K562 (cell line): ENCODE results near the gene ROBO2. TPM values are rescaled to one million over a fixed set of nuclear protein-coding genes. Genes with fewer than 3 reads are reported as not detected.

Experiments
- ATAC-seq: fragments of 200-7000 bp; cut with Tn5 transposase; 3 replicates; pipeline ENCODE4 v1.9.1; 2020; ENCODE audit warnings: moderate library complexity
- BruUV-seq: library from RNA; stranded (reverse); fragments of 400-500 nt; replicated peaks from 2 replicates; lab custom pipeline; 2021; lab: Mats Ljungman, UMichigan
- CTCF ChIA-PET: fragments of 300-600 bp; formaldehyde crosslinking; extraction: SDS; loops from one replicate; lab custom pipeline; 2021; ENCODE audit warnings: low intra/inter-chr PET ratio; lab: Yijun Ruan, JAX
- POLR2A ChIA-PET: fragments of 300-600, 350-650 bp; sonication (Branson Sonifier 250); formaldehyde crosslinking; extraction: SDS; loops from one replicate; lab custom pipeline; 2021; ENCODE audit warnings: antibody characterized with exemption, inconsistent platforms; lab: Yijun Ruan, JAX
- DNase-seq, 4 experiments: peaks; one replicate each; pipeline versions ENCODE4 v3.0.0 to v3.0.0-alpha.2; 2011 to 2018; ENCODE audit warnings: low spot score in 3 of 4, mixed read lengths in 3 of 4; ENCODE audit errors: extremely low read depth in 1 of 4
- FAIRE-seq: peaks from 2 replicates; lab custom pipeline; 2011; peaks lifted over from hg19 to GRCh38; lab: Jason Lieb, UNC
- H2AFZ ChIP-seq: 2 replicates; pipeline ENCODE4 v1.6.0; 2011; ENCODE audit warnings: low read depth, low read length, control low read depth, inconsistent platforms
- H3K27ac ChIP-seq: fragments of 200-600 bp; 3 replicates; pipeline ENCODE4 v1.8.0; 2011; ENCODE audit warnings: low read depth, mild to moderate bottlenecking, control low read depth, inconsistent platforms, low read length, moderate library complexity, mixed read lengths; ENCODE audit errors: extremely low read depth
- H3K27me3 ChIP-seq, 2 experiments: fragments of 300-600 bp in 1 of 2; 2 replicates in 1 of 2; 3 replicates in 1 of 2; pipeline versions ENCODE4 v1.6.0 to v1.8.0; 2011; ENCODE audit warnings: inconsistent platforms in 2 of 2, low read length in 2 of 2, mild to moderate bottlenecking in 1 of 2, mixed read lengths in 1 of 2, moderate library complexity in 1 of 2; ENCODE audit not compliant: control insufficient read depth in 2 of 2, insufficient read depth in 2 of 2
- H3K36me3 ChIP-seq: fragments of 300-600 bp; 3 replicates; pipeline ENCODE4 v1.8.0; 2011; ENCODE audit warnings: mild to moderate bottlenecking, low read length, inconsistent platforms; ENCODE audit not compliant: control insufficient read depth, insufficient read depth
- H3K4me1 ChIP-seq, 2 experiments: fragments of 200-600 bp in 1 of 2; replicated peaks in 1 of 2; 2 replicates in 1 of 2; 3 replicates in 1 of 2; pipeline versions ENCODE4 v1.5.1 to v1.8.0; 2011; ENCODE audit warnings: inconsistent platforms in 2 of 2, low read length in 2 of 2, mild to moderate bottlenecking in 1 of 2, mixed read lengths in 1 of 2, moderate library complexity in 1 of 2; ENCODE audit not compliant: control insufficient read depth in 2 of 2, insufficient read depth in 2 of 2
- H3K4me2 ChIP-seq: 2 replicates; pipeline ENCODE4 v1.6.1; 2011; ENCODE audit warnings: low read length, control low read depth, inconsistent platforms, mixed read lengths; ENCODE audit not compliant: insufficient read depth
- H3K4me3 ChIP-seq: fragments of 200-600 bp; sonication (generic), shearing (Covaris generic); 2 replicates; pipeline ENCODE4 v1.5.1; 2016; ENCODE audit warnings: control low read depth, inconsistent platforms
- H3K79me2 ChIP-seq: fragments of 200-600 bp; 3 replicates; pipeline ENCODE4 v1.8.0; 2011; ENCODE audit warnings: low read length, inconsistent platforms; ENCODE audit not compliant: control insufficient read depth, insufficient read depth
- H3K9ac ChIP-seq, 2 experiments: 2 replicates each; pipeline versions ENCODE4 v1.6.0 to v1.6.1; 2011; ENCODE audit warnings: low read depth in 2 of 2, low read length in 2 of 2, control low read depth in 1 of 2, inconsistent platforms in 1 of 2, mild to moderate bottlenecking in 1 of 2, mixed read lengths in 1 of 2; ENCODE audit not compliant: insufficient read depth in 1 of 2
- H3K9me1 ChIP-seq: one replicate; pipeline ENCODE4 v1.6.0; 2011; ENCODE audit warnings: inconsistent platforms, mild to moderate bottlenecking, low read length, moderate library complexity; ENCODE audit not compliant: control insufficient read depth, insufficient read depth
- H3K9me3 ChIP-seq: replicated peaks from 2 replicates; pipeline ENCODE4 v1.5.1; 2011; ENCODE audit warnings: low read depth, low read length, inconsistent platforms; ENCODE audit not compliant: control insufficient read depth, insufficient read depth
- H4K20me1 ChIP-seq: replicated peaks from 2 replicates; pipeline ENCODE4 v1.6.1; 2011; ENCODE audit warnings: low read length, inconsistent platforms, mixed read lengths; ENCODE audit not compliant: control insufficient read depth, insufficient read depth
- ARID3B ChIP-seq: fragments of 250-450 bp; sonication (Bioruptor Pico); IDR thresholded peaks from 2 replicates; pipeline ENCODE4 v1.4.0; 2020; ENCODE audit warnings: borderline replicate concordance
- ETV1 ChIP-seq: fragments of 450-650 bp; conservative IDR thresholded peaks from 2 replicates; pipeline ENCODE4 v1.6.1; 2016; ENCODE audit warnings: missing genetic modification characterization, control low read depth, low read depth, missing compliant biosample characterization
- NCOA6 ChIP-seq: fragments of 450-650 bp; IDR thresholded peaks from 2 replicates; pipeline ENCODE4 v1.6.1; 2017; ENCODE audit warnings: mild to moderate bottlenecking
- NFE2L1 ChIP-seq: fragments of 450-650 bp; IDR thresholded peaks from 2 replicates; pipeline ENCODE4 v1.6.1; 2016; ENCODE audit warnings: missing genetic modification characterization, low read depth, mild to moderate bottlenecking, missing compliant biosample characterization, moderate library complexity, borderline replicate concordance
- SMAD4 ChIP-seq: fragments of 250-450 bp; sonication (Bioruptor Pico); conservative IDR thresholded peaks from 2 replicates; pipeline ENCODE4 v1.8.0; 2021; ENCODE audit warnings: inconsistent platforms, mild to moderate bottlenecking, moderate library complexity
- SUPT5H ChIP-seq: fragments of 450-650 bp; IDR thresholded peaks from 2 replicates; pipeline ENCODE4 v1.6.1; 2016
- ZFP30 ChIP-seq: fragments of 250-450 bp; sonication (Bioruptor Pico); IDR thresholded peaks from 2 replicates; pipeline ENCODE4 v1.8.0; 2022; ENCODE audit warnings: moderate library complexity, mild to moderate bottlenecking, inconsistent platforms, borderline replicate concordance
- ZNF280B ChIP-seq: fragments of 250-450 bp; sonication (Bioruptor Pico); IDR thresholded peaks from 2 replicates; pipeline ENCODE4 v1.5.1; 2021; ENCODE audit warnings: mild to moderate bottlenecking
- ZNF318 ChIP-seq, 2 experiments: fragments of 450-650 bp; IDR thresholded peaks; 2 replicates each; pipeline ENCODE4 v1.6.1; 2016; ENCODE audit warnings: mild to moderate bottlenecking in 2 of 2, borderline replicate concordance in 1 of 2, low read depth in 1 of 2, moderate library complexity in 1 of 2
- WGBS: fragments of 100-300 bp; shearing (Covaris generic); methylation state at CpG from one replicate; pipeline ENCODE4 v1.1.6; 2016; ENCODE audit warnings: low coverage, mixed read lengths; ENCODE audit not compliant: insufficient coverage; ENCODE audit errors: missing lambda C conversion rate; 5-methylcytosine and 5-hydroxymethylcytosine counted together
- in situ Hi-C: fragments of 300-500 bp; cut with MboI; formaldehyde crosslinking; loops from 4 replicates; pipeline ENCODE4 v1.15.0; 2018; ENCODE audit warnings: inconsistent platforms, mixed read lengths
- intact Hi-C: fragments of 100-400 bp; cut with micrococcal nuclease; formaldehyde crosslinking; loops from 2 replicates; pipeline ENCODE4 v1.14.2; 2022
- polyA plus RNA-seq, 8 experiments: library from polyadenylated mRNA; depleted of rRNA in 4 of 8; stranded (reverse) in 5 of 8; unstranded in 3 of 8; fragments of >200 nt; fragmentation: Nextera tagmentation in 2 of 8; fragmentation: Illumina TruSeq in 1 of 8; extraction: Ambion mirVana in 2 of 8; extraction: Trizol in 1 of 8; gene quantifications; 2 replicates each; pipeline versions ENCODE4 v1.2.1 to v1.2.3, GENCODE V29; 2011 to 2014; ENCODE audit warnings: inconsistent platforms in 1 of 8, missing spikeins in 1 of 8
- total RNA-seq, 7 experiments: library from RNA; depleted of rRNA in 6 of 7; stranded (reverse); fragments of >200 nt in 6 of 7; fragmentation: Illumina TruSeq in 2 of 7; extraction: Trizol in 2 of 7; gene quantifications; 2 replicates each; pipeline versions ENCODE4 v1.2.1 to v1.2.3, GENCODE V29; 2011 to 2021; ENCODE audit warnings: low replicate concordance in 1 of 7

The ROBO2 gene
- total and polyA plus RNA-seq, 9 of the 15 experiments (the other 6 are each of a cell fraction or from before 2014, with no cell fraction given) = 0.84 to 3.0 (median 1.7) TPM

GRCh38 chr3:77244981-77245380, 205.1 kb downstream of the ROBO2 start:
- no peak for DNase-seq
- H3K4me2 ChIP-seq = no peak overlapping the region
- ATAC-seq = no peak
- no peaks in the 10 kb centered on the region for H4K20me1 ChIP-seq
- POLR2A ChIA-PET = no interaction called here
- no peaks in the 10 kb centered on the region for H3K36me3 ChIP-seq
- no peak for FAIRE-seq
- no peak overlapping the region for H2AFZ ChIP-seq
- in situ Hi-C loops = no loop called here
- no peak overlapping the region for H3K4me3 ChIP-seq
- no peaks in the 10 kb centered on the region for H3K27me3 ChIP-seq
- WGBS = 43% methylated on average over 3 of the region's 3 CpGs
- H3K4me1 ChIP-seq = no peaks in the 10 kb centered on the region
- CTCF ChIA-PET = no interaction called here
- intact Hi-C loops = no loop called here
- no peaks in the 10 kb centered on the region for H3K9me1 ChIP-seq
- no peaks in the 10 kb centered on the region for H3K9me3 ChIP-seq
- no TSS peak for BruUV-seq
- no peaks in the 10 kb centered on the region for H3K79me2 ChIP-seq
- H3K9ac ChIP-seq = no peak overlapping the region
- no peak overlapping the region for H3K27ac ChIP-seq
- TF ChIP-seq ZNF280B (CRISPR knock-in tag) (no peak), ZNF318 (IDR thresholded peaks at IDR 0.05; ENCODE audit: borderline replicate concordance in 1 of 2, low read depth in 1 of 2) (no peak), SUPT5H (no peak), NFE2L1 (tag) (no peak), SMAD4 (CRISPR knock-in tag) (no peak), ETV1 (tag) (no peak), ARID3B (CRISPR knock-in tag) (no peak), NCOA6 (no peak), ZFP30 (CRISPR knock-in tag) (no peak)
